Transverse colon (tissue), 3 donors: Measurements from ENCODE around the gene WWP2.

Experiments
- EP300 ChIP-seq: sonication (generic); formaldehyde crosslinking; IDR thresholded peaks from one replicate; pipeline ENCODE4 v1.6.1; 2017; ENCODE audit warnings: antibody characterized with exemption, low read depth
- POLR2A ChIP-seq: fragments of 450-650 bp; IDR thresholded peaks from one replicate; pipeline ENCODE4 v1.6.1; 2016; ENCODE audit warnings: antibody characterized with exemption, mild to moderate bottlenecking, moderate library complexity
- TF ChIP-seq, protein P1 (sequence below), 5 experiments: fragments of 200-600 bp in 3 of 5; fragments of 450-650 bp in 2 of 5; sonication (generic) in 3 of 5; IDR thresholded peaks; 1 replicate in 2 of 5; 2 replicates in 3 of 5; pipeline ENCODE4 v1.5.1; 2016 to 2017; ENCODE audit warnings: antibody characterized with exemption in 5 of 5, inconsistent platforms in 3 of 5, mild to moderate bottlenecking in 2 of 5, moderate library complexity in 1 of 5

DNA sequence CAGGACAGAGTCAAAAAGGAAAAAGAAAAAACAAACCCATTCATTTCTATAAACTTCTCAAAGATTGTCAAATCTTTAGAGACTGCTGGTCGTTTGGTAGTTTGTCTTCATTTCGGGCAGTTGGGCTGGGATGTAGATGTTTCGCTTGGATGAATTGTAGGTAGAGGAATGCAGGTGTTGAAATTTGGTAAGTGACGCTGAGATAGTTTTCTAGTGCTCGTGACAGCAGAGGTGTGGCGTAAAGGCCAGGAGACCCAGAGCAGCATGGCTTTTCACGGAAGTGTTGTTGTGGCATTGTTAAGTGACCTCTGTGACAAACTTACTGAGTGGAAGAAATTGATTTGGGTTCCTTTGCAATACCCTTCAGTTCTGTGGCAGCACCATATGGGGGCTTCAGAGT is 110.8 kb downstream of the WWP2 start:
- TF ChIP-seq, protein P1, sequence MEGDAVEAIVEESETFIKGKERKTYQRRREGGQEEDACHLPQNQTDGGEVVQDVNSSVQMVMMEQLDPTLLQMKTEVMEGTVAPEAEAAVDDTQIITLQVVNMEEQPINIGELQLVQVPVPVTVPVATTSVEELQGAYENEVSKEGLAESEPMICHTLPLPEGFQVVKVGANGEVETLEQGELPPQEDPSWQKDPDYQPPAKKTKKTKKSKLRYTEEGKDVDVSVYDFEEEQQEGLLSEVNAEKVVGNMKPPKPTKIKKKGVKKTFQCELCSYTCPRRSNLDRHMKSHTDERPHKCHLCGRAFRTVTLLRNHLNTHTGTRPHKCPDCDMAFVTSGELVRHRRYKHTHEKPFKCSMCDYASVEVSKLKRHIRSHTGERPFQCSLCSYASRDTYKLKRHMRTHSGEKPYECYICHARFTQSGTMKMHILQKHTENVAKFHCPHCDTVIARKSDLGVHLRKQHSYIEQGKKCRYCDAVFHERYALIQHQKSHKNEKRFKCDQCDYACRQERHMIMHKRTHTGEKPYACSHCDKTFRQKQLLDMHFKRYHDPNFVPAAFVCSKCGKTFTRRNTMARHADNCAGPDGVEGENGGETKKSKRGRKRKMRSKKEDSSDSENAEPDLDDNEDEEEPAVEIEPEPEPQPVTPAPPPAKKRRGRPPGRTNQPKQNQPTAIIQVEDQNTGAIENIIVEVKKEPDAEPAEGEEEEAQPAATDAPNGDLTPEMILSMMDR (IDR thresholded peaks at IDR 0.05), result no peak
- TF ChIP-seq POLR2A, result no peak
- no peak for TF ChIP-seq EP300
